ENCODE data around the gene MYH14. TPM values are rescaled to one million over a fixed set of nuclear protein-coding genes. Genes with fewer than 3 reads are reported as not detected.

Gene MYH14
- total and polyA plus RNA-seq, 2 of the 8 experiments (the other 6 are each of a cell fraction or from before 2014, with no cell fraction given), result 17.3 to 28.6 TPM

DNA sequence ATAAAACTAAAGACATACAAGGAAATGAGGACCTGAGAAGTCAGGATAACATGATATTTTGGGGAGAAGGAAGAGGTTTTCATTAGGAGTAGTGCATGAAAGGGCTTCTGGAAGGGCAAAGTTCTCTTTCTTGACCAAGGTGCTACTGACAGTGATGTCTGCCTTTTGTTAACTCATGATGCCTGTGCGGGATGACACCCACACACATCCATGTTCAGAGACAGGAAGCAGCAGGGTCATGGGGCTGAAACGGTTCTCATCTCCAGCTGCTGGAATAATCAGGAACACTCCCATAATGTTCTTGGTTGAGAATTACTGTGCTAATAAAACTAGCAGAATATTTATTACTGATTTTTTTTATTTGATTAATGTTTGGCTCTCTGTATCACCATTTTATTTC lies 96.6 kb downstream of the MYH14 start:
- H2BK12ac ChIP-seq (ENCODE audit: low read depth, low read length), result no peak overlapping the region
- no peak overlapping the region for H4K91ac ChIP-seq (replicated peaks; ENCODE audit: insufficient read length, low read length)
- no peaks in the 10 kb centered on the region for H3K4me1 ChIP-seq (replicated peaks in 1 of 4; ENCODE audit: control insufficient read depth in 3 of 4, insufficient read depth in 4 of 4, low read length in 3 of 4)
- H3K9me3 ChIP-seq (ENCODE audit: insufficient read depth in 2 of 2, low read depth in 1 of 2, low read length in 1 of 2), result no peaks in the 10 kb centered on the region
- H3K4ac ChIP-seq (replicated peaks; ENCODE audit: insufficient read length, low read depth, low read length), result no peak overlapping the region
- no peaks in the 10 kb centered on the region for H3K23me2 ChIP-seq (ENCODE audit: low read depth, low read length)
- ChIA-PET POLR2A (ENCODE audit: partially characterized antibody) (interaction anchor here (1.5 kb wide), 1 partner anchor 10 kb away, joined by 5 read pairs; no protein-coding TSS in a partner anchor), CTCF (ENCODE audit: partially characterized antibody) (interaction anchor here (1.2 kb wide), 1 partner anchor 21 kb away, joined by 4 read pairs; no protein-coding TSS in a partner anchor)
- no peak overlapping the region for H4K8ac ChIP-seq (ENCODE audit: extremely low read depth, insufficient read depth, low read length)
- H2BK15ac ChIP-seq (ENCODE audit: low read length), result no peak overlapping the region
- no peak overlapping the region for H3K27ac ChIP-seq (ENCODE audit: low read depth, low read length)
- H3K18ac ChIP-seq (ENCODE audit: extremely low read depth, low read length), result no peak overlapping the region
- no peak overlapping the region for H4K5ac ChIP-seq (ENCODE audit: insufficient read length, low read depth, low read length)
- H3K79me1 ChIP-seq (ENCODE audit: low read depth, low read length), result no peaks in the 10 kb centered on the region
- 86% methylated on average over 2 of the region's 2 CpGs; no CpG with 5 or more reads in 1 of the 2 experiments for WGBS, 2 experiments (ENCODE audit: extremely low coverage in 1 of 2, insufficient coverage in 1 of 2, insufficient read length in 1 of 2, insufficient replicate concordance in 2 of 2, low coverage in 1 of 2, low lambda C conversion rate in 2 of 2, missing lambda C conversion rate in 1 of 2)
- DNase-seq (ENCODE audit: low read depth in 1 of 2, low spot score in 2 of 2) (no peak), FAIRE-seq (no peak)
- H3K4me2 ChIP-seq (ENCODE audit: insufficient read depth in 1 of 2, low read depth in 2 of 2, low read length in 2 of 2), result no peak overlapping the region
- no peak overlapping the region for H3K23ac ChIP-seq (ENCODE audit: insufficient read length)
- H2BK5ac ChIP-seq (ENCODE audit: low read depth, low read length), result no peak overlapping the region
- H3K14ac ChIP-seq (ENCODE audit: insufficient read length), result no peak overlapping the region
- no peak overlapping the region for H3K4me3 ChIP-seq (ENCODE audit: extremely low read depth in 1 of 4, insufficient read depth in 2 of 4, low read depth in 3 of 4, low read length in 4 of 4)
- H2BK20ac ChIP-seq (ENCODE audit: low read length), result no peak overlapping the region
- no peak for TF ChIP-seq NRF1 (IDR thresholded peaks at IDR 0.05; ENCODE audit: low read depth, low read length)
- no peak for TF ChIP-seq BRCA1 (IDR thresholded peaks at IDR 0.05; ENCODE audit: low read depth, low read length)
- TF ChIP-seq PHF8 (conservative IDR thresholded peaks at IDR 0.05; ENCODE audit: low read depth, low read length), result no peak
- TF ChIP-seq YY1 (IDR thresholded peaks at IDR 0.05; ENCODE audit: low read depth, low read length), result no peak
- no peak for TF ChIP-seq POLR2A (IDR thresholded peaks at IDR 0.05; ENCODE audit: control extremely low read depth in 1 of 2, low read depth in 2 of 2, low read length in 2 of 2)
- TF ChIP-seq KDM5A (IDR thresholded peaks at IDR 0.05; ENCODE audit: low read length), result no peak
- no peak for TF ChIP-seq TEAD4 (IDR thresholded peaks at IDR 0.05; ENCODE audit: low read depth, low read length)
- H3K36me3 ChIP-seq (ENCODE audit: control insufficient read depth in 2 of 4, insufficient read depth in 4 of 4, low read length in 3 of 4), result peaks cover 0 to 13% (median 5%) of the 10 kb centered on the region in 4 experiments; a peak in 3 of 8 replicates
- H4K20me1 ChIP-seq (replicated peaks in 1 of 2; ENCODE audit: control insufficient read depth in 1 of 2, insufficient read depth in 2 of 2, low read length in 2 of 2), result no peaks in the 10 kb centered on the region
- H2AFZ ChIP-seq (ENCODE audit: low read length), result no peak overlapping the region
- no peak overlapping the region for H3K56ac ChIP-seq (replicated peaks; ENCODE audit: insufficient read length, low read depth, low read length)
- no peak overlapping the region for H2AK5ac ChIP-seq (ENCODE audit: low read depth, low read length)
- H3K27me3 ChIP-seq (replicated peaks in 1 of 4; ENCODE audit: control insufficient read depth in 3 of 4, extremely low read depth in 1 of 4, insufficient read depth in 3 of 4, low read length in 3 of 4), result no peaks in the 10 kb centered on the region; a peak in 1 of 7 replicates
- no peak overlapping the region for H2BK120ac ChIP-seq (replicated peaks; ENCODE audit: low read depth, low read length)
- no peaks in the 10 kb centered on the region for H3K79me2 ChIP-seq (ENCODE audit: control insufficient read depth in 1 of 2, insufficient read depth in 2 of 2, low read length in 2 of 2)
- no peak overlapping the region for H3K9ac ChIP-seq (replicated peaks in 1 of 4; ENCODE audit: extremely low read depth in 1 of 4, low read depth in 3 of 4, low read length in 3 of 4)
